GM15510 (cell line): ENCODE data around the gene CACNA1S.

Source experiments
- POLR2A ChIP-seq: IDR thresholded peaks from 3 replicates; pipeline ENCODE4 v1.6.1; 2011; ENCODE audit warnings: borderline replicate concordance; ENCODE audit not compliant: insufficient read length; ENCODE audit errors: extremely low read depth

Gene CACNA1S

GRCh38 chr1:201019321-201019977, 92.8 kb downstream of the CACNA1S start:
- peak; percentile 58 for TF ChIP-seq POLR2A

- TF ChIP-seq POLR2A = no peak
Measured at GRCh38 chr1:201017828-201018163, 94.4 kb downstream of the CACNA1S start.

- TF ChIP-seq POLR2A = no peak
Measured at GRCh38 chr1:201016943-201017827, 95.0 kb downstream of the CACNA1S start.

- TF ChIP-seq POLR2A = no peak
Measured at GRCh38 chr1:201016211-201016651, 96.0 kb downstream of the CACNA1S start.

GRCh38 chr1:201015551-201016091, 96.6 kb downstream of the CACNA1S start:
- TF ChIP-seq POLR2A = no peak

- TF ChIP-seq POLR2A = no peak
Measured at GRCh38 chr1:201014816-201015200, 97.4 kb downstream of the CACNA1S start.

- no peak for TF ChIP-seq POLR2A
Measured at GRCh38 chr1:201013991-201014815, 98.0 kb downstream of the CACNA1S start.

GRCh38 chr1:201013031-201013485, 99.2 kb downstream of the CACNA1S start:
- TF ChIP-seq POLR2A = no peak

- no peak for TF ChIP-seq POLR2A
Measured at GRCh38 chr1:201011616-201012015, 100.6 kb downstream of the CACNA1S start.

- no peak for TF ChIP-seq POLR2A
Measured at GRCh38 chr1:201009962-201010645, 102.1 kb downstream of the CACNA1S start.

- TF ChIP-seq POLR2A = no peak
Measured at GRCh38 chr1:201008666-201009360, 103.4 kb downstream of the CACNA1S start.

- TF ChIP-seq POLR2A = no peak
Measured at GRCh38 chr1:201007481-201007880, 104.7 kb downstream of the CACNA1S start.

GRCh38 chr1:201006450-201006849, 105.8 kb downstream of the CACNA1S start:
- TF ChIP-seq POLR2A = no peak
